Fibroblast of lung (primary cell): Measurements from ENCODE around the gene TMEM132D. TPM values are rescaled to one million over a fixed set of nuclear protein-coding genes. Genes with fewer than 3 reads are reported as not detected.

Experiments used
- DNase-seq, 2 donors: peaks; one replicate each; pipeline versions ENCODE4 v3.0.0 to v3.0.0-alpha.2; 2010; ENCODE audit warnings: low read depth in 2 of 2
- H2AFZ ChIP-seq: 2 replicates; pipeline ENCODE4 v1.5.1; 2012; ENCODE audit warnings: low read length, control low read depth, inconsistent platforms
- H3K27ac ChIP-seq: 2 replicates; pipeline ENCODE4 v1.5.1; 2011; ENCODE audit warnings: low read length, control low read depth; ENCODE audit not compliant: insufficient read depth
- H3K27me3 ChIP-seq: 2 replicates; pipeline ENCODE4 v1.5.1; 2011; ENCODE audit warnings: mild to moderate bottlenecking, low read length; ENCODE audit not compliant: control insufficient read depth, insufficient read depth
- H3K36me3 ChIP-seq: 2 replicates; pipeline ENCODE4 v1.5.1; 2011; ENCODE audit warnings: low read length; ENCODE audit not compliant: control insufficient read depth, insufficient read depth
- H3K4me1 ChIP-seq: 2 replicates; pipeline ENCODE4 v1.5.1; 2011; ENCODE audit warnings: low read length; ENCODE audit not compliant: control insufficient read depth, insufficient read depth; ENCODE audit errors: extremely low read depth
- H3K4me2 ChIP-seq: 2 replicates; pipeline ENCODE4 v1.5.1; 2011; ENCODE audit warnings: low read length, control low read depth; ENCODE audit not compliant: insufficient read depth; ENCODE audit errors: extremely low read depth
- H3K4me3 ChIP-seq, 4 experiments: fragments of 200-600 bp in 1 of 4; sonication (generic) in 1 of 4; replicated peaks in 1 of 4; 2 replicates each; pipeline ENCODE4 v1.5.1; 2011 to 2016; ENCODE audit warnings: low read length in 4 of 4, low read depth in 3 of 4, mild to moderate bottlenecking in 3 of 4, control low read depth in 2 of 4, inconsistent platforms in 1 of 4, mixed read lengths in 1 of 4; ENCODE audit not compliant: insufficient read depth in 1 of 4; ENCODE audit errors: control extremely low read depth in 1 of 4
- H3K79me2 ChIP-seq: 2 replicates; pipeline ENCODE4 v1.5.1; 2012; ENCODE audit warnings: mild to moderate bottlenecking, low read length, inconsistent platforms; ENCODE audit not compliant: control insufficient read depth, insufficient read depth
- H3K9ac ChIP-seq: 2 replicates; pipeline ENCODE4 v1.5.1; 2011; ENCODE audit warnings: mild to moderate bottlenecking, low read length, control low read depth; ENCODE audit not compliant: insufficient read depth
- H3K9me3 ChIP-seq: 2 replicates; pipeline ENCODE4 v1.5.1; 2012; ENCODE audit warnings: low read depth, low read length; ENCODE audit not compliant: control insufficient read depth, insufficient read depth
- H4K20me1 ChIP-seq: 2 replicates; pipeline ENCODE4 v1.5.1; 2011; ENCODE audit warnings: low read length; ENCODE audit not compliant: control insufficient read depth, insufficient read depth; ENCODE audit errors: extremely low read depth
- CTCF ChIP-seq, 2 donors: IDR thresholded peaks in 1 of 2; conservative IDR thresholded peaks in 1 of 2; 1 replicate in 1 of 2; 2 replicates in 1 of 2; pipeline ENCODE4 v1.5.1; 2011 to 2012; ENCODE audit warnings: low read length in 2 of 2, control low read depth in 1 of 2, inconsistent platforms in 1 of 2, low read depth in 1 of 2, mild to moderate bottlenecking in 1 of 2
- EZH2 ChIP-seq: IDR thresholded peaks from 2 replicates; pipeline ENCODE4 v1.5.1; 2012; ENCODE audit warnings: low read length, control low read depth, mild to moderate bottlenecking; ENCODE audit errors: missing control alignments
- polyA plus RNA-seq, 2 donors: library from polyadenylated mRNA; depleted of rRNA in 1 of 2; stranded (reverse) in 1 of 2; unstranded in 1 of 2; fragments of >200 nt; gene quantifications; 2 replicates each; pipeline ENCODE4 v1.2.1, GENCODE V29; 2011 to 2012; ENCODE audit warnings: missing spikeins in 1 of 2
- total RNA-seq: library from RNA; depleted of rRNA; stranded (reverse); fragments of >200 nt; gene quantifications from 2 replicates; pipeline ENCODE4 v1.2.1, GENCODE V29; 2014

The TMEM132D gene
- total and polyA plus RNA-seq, 2 donors (not counting 1 experiment from before 2014, with no cell fraction given) = not detected

DNA sequence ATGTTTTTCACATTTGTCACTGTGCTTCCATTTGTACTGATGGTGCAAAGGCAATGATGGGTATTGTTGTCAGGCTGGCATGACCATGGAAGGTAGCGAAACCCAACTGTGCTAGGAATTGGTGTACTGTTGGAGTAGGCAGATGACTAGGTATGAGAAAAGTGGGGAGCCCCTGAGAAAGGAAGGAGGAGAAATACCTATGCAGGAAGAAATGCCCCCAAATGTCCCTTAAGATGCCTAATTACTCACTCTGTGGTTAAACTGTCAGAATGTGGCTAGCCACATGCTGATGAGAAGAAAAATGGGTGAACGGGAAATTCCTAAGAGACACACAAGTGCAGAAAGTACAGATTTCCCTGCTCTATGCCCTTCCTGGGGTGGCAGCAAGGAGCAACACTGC lies 339.1 kb downstream of the TMEM132D start:
- Histone ChIP-seq H3K4me2 (no peak overlapping the region), H3K4me1 (no peaks in the 10 kb centered on the region), H3K27ac (no peak overlapping the region), H3K79me2 (no peaks in the 10 kb centered on the region), H3K36me3 (no peaks in the 10 kb centered on the region), H3K9ac (no peak overlapping the region), H3K9me3 (no peaks in the 10 kb centered on the region), H3K27me3 (no peaks in the 10 kb centered on the region), H4K20me1 (no peaks in the 10 kb centered on the region), H2AFZ (no peak overlapping the region), H3K4me3 (no peak overlapping the region)
- TF ChIP-seq EZH2 (no peak), CTCF (conservative IDR thresholded peaks at IDR 0.05 in 1 of 2, IDR thresholded peaks at IDR 0.05 in 1 of 2; ENCODE audit: low read depth in 1 of 2, low read length in 2 of 2) (no peak)
- peak in 1 of 2 donors; percentile 32 for DNase-seq

DNA sequence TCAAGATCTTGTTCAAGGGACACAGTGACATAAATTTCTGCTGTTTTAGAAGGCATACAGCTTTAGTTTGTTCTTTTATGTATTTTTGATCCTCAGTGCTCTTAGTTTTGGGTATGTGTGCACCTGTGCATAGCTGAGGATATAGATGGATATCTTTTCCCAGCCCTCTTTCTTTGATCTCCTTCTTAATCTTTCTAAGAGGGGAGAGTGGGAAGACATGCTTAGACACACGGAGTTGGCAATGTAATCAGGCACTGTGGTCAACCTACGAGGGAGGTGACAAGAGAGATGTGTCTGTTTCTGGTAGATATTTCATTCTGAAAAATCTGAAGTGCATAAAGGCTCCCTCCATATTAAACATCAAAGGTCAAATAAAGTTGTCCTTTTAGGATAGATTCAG lies 340.6 kb downstream of the TMEM132D start:
- Histone ChIP-seq H3K9ac (no peak overlapping the region), H2AFZ (no peak overlapping the region), H3K4me3 (no peak overlapping the region), H3K4me1 (no peaks in the 10 kb centered on the region), H4K20me1 (no peaks in the 10 kb centered on the region), H3K4me2 (no peak overlapping the region), H3K27me3 (no peaks in the 10 kb centered on the region), H3K27ac (no peak overlapping the region), H3K36me3 (no peaks in the 10 kb centered on the region), H3K9me3 (no peaks in the 10 kb centered on the region), H3K79me2 (no peaks in the 10 kb centered on the region)
- TF ChIP-seq EZH2 (no peak), CTCF (conservative IDR thresholded peaks at IDR 0.05 in 1 of 2, IDR thresholded peaks at IDR 0.05 in 1 of 2; ENCODE audit: low read depth in 1 of 2, low read length in 2 of 2) (no peak)
- DNase-seq = no peak

DNA sequence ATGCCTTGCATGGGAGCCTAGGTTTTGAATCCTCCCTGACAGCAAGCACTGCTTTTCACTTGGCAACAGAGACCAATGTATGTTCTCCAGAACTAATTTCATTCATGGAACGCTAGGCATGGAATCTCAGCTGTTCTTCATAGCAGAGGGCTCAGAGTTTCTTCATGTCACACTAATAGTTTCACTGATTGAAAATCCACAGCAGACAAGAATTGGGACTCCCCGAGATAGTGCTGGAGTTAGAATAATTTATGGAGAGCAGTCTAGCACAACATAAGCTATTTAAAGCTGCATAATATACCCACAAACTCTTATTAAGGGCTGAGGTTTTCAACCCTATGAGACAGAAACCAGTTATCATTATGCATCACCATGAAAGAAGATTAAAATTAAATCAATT lies 342.5 kb downstream of the TMEM132D start:
- no peaks in the 10 kb centered on the region for H3K27me3 ChIP-seq
- H3K27ac ChIP-seq = no peak overlapping the region
- no peaks in the 10 kb centered on the region for H3K4me1 ChIP-seq
- no peak overlapping the region for H3K4me3 ChIP-seq
- DNase-seq = no peak
- H3K9ac ChIP-seq = no peak overlapping the region
- TF ChIP-seq CTCF (conservative IDR thresholded peaks at IDR 0.05 in 1 of 2, IDR thresholded peaks at IDR 0.05 in 1 of 2; ENCODE audit: low read depth in 1 of 2, low read length in 2 of 2) (no peak), EZH2 (no peak)
- no peak overlapping the region for H3K4me2 ChIP-seq
- no peaks in the 10 kb centered on the region for H4K20me1 ChIP-seq
- H2AFZ ChIP-seq = no peak overlapping the region
- H3K9me3 ChIP-seq = no peaks in the 10 kb centered on the region
- no peaks in the 10 kb centered on the region for H3K36me3 ChIP-seq
- H3K79me2 ChIP-seq = no peaks in the 10 kb centered on the region
